ENCODE results near the gene LLGL1.

- TF ChIP-seq CTCF (IDR thresholded peaks at IDR 0.05; ENCODE audit: insufficient read depth, low read length, poor library complexity, severe bottlenecking) (no peak), EZH2phosphoT487 (conservative IDR thresholded peaks at IDR 0.05; ENCODE audit: low read length) (no peak)
Measured at GRCh38 chr17:18262641-18263040, 37.2 kb downstream of the LLGL1 start.

All from SU-DHL-6 (cell line).